Eye (tissue), 1 donor: ENCODE results near the gene GABRG3.

ENCODE experiments used
- DNase-seq: peaks from one replicate; pipeline ENCODE4 v3.0.0-alpha.2; 2015

The GABRG3 gene

GRCh38 chr15:27254055-27254454, 283.1 kb downstream of the GABRG3 start:
- no peak for DNase-seq

- DNase-seq: no peak
Measured at GRCh38 chr15:27254801-27255200, 283.8 kb downstream of the GABRG3 start.

GRCh38 chr15:27256446-27256845, 285.5 kb downstream of the GABRG3 start:
- DNase-seq: no peak

- no peak for DNase-seq
Measured at GRCh38 chr15:27258287-27258686, 287.3 kb downstream of the GABRG3 start.

GRCh38 chr15:27260523-27260922, 289.5 kb downstream of the GABRG3 start:
- DNase-seq: no peak

GRCh38 chr15:27268923-27269322, 297.9 kb downstream of the GABRG3 start:
- no peak for DNase-seq

- no peak for DNase-seq
Measured at GRCh38 chr15:27271258-27271657, 300.3 kb downstream of the GABRG3 start.

- DNase-seq: no peak
Measured at GRCh38 chr15:27272427-27272826, 301.4 kb downstream of the GABRG3 start.

GRCh38 chr15:27273506-27273905, 302.5 kb downstream of the GABRG3 start:
- no peak for DNase-seq

GRCh38 chr15:27278761-27279160, 307.8 kb downstream of the GABRG3 start:
- DNase-seq: no peak

GRCh38 chr15:27292641-27293040, 321.7 kb downstream of the GABRG3 start:
- no peak for DNase-seq

- DNase-seq: no peak
Measured at GRCh38 chr15:27293607-27294006, 322.6 kb downstream of the GABRG3 start.

GRCh38 chr15:27317736-27318135, 346.8 kb downstream of the GABRG3 start:
- DNase-seq: no peak

- DNase-seq: no peak
Measured at GRCh38 chr15:27323801-27324200, 352.8 kb downstream of the GABRG3 start.

- peak; percentile 17 for DNase-seq
Measured at GRCh38 chr15:27324886-27325615, 354.1 kb downstream of the GABRG3 start.

- peak; percentile 73 for DNase-seq
Measured at GRCh38 chr15:27327467-27328025, 356.6 kb downstream of the GABRG3 start.

- no peak for DNase-seq
Measured at GRCh38 chr15:27328186-27328585, 357.2 kb downstream of the GABRG3 start.

- peak; percentile 54 for DNase-seq
Measured at GRCh38 chr15:27328608-27329007, 357.6 kb downstream of the GABRG3 start.

GRCh38 chr15:27330326-27330725, 359.3 kb downstream of the GABRG3 start:
- no peak for DNase-seq

- no peak for DNase-seq
Measured at GRCh38 chr15:27336676-27337075, 365.7 kb downstream of the GABRG3 start.

- no peak for DNase-seq
Measured at GRCh38 chr15:27339138-27339537, 368.2 kb downstream of the GABRG3 start.

GRCh38 chr15:27341780-27342343, 370.9 kb downstream of the GABRG3 start:
- no peak for DNase-seq

- peak; percentile 80 for DNase-seq
Measured at GRCh38 chr15:27342991-27343390, 372.0 kb downstream of the GABRG3 start.

- DNase-seq: no peak
Measured at GRCh38 chr15:27352136-27352535, 381.2 kb downstream of the GABRG3 start.
